ENCODE measurements around the gene ADAMTSL3. TPM values are rescaled to one million over a fixed set of nuclear protein-coding genes. Genes with fewer than 3 reads are reported as not detected.
A peak's percentile ranks its signal among the peaks of the same experiment; 100 is the strongest.

The ADAMTSL3 gene
- total RNA-seq, 1 donor from 2014 or later = 20.7 TPM

DNA sequence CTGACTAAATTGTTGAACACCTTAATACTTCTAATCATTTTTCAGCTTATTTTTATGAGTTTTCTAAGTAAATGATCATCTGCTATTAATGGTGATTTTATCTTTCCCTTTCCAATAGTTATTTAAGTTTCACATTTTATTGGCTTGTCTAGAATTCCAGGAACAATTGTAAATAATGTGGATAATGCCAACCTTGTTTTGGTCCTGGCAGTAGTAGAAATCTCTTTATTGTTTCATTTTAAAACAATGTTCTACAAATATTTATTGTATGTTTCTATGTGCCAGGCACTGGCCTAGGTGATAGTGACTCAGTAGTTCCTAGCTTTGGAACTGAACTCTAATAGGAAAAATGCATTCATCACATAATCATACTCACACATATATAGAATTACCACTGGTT lies 264.1 kb downstream of the ADAMTSL3 start:
- no peak for DNase-seq (ENCODE audit: low read depth)

DNA sequence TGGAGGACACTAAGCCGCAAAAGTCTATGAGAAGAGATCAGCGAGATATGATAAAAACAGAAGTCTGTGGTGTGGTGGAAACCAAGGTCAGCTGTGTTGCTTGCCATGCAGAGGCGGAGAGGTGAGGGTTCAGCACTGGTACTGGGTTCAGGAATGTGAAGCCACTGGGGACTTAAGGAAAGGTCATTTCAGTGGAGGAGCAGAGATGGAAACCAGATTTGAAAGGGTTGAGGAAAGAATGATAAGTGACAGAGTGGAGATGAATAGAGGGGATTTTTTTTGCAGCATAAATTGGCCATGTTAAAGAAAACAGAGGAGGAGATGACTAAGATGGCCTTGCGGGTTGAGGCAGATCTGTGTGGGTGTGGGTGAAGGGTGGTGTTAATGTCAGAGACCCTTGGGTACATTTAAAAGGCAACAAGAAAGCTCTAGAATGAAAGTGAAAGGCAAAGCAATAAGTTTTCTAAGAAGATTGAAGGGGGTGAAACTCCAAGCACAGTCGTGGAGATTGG lies 265.5 kb downstream of the ADAMTSL3 start:
- DNase-seq (ENCODE audit: low read depth) = no peak

DNA sequence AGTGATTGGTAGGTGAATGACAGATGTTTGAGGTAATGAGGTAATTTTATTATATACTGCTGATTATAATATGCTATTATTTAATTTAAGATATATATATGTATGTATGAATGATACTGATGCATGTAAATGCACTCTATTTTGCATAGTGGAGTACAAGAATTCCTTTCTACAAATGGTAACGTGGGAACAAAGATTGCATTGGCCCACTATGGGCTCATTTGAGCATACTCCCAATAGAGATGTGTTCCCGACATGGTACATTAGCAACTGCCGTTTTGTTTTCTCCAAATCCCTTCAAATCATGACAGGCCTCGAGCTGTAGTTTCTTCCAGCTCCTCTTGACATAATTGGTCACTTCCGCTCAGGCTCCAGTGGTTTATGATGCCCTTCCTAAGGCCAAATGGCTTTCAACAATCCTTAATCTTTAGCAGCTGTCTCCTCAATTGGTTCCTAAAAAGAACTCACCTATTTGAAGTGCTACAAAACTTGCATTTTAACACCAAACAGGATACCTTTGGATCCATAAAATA lies 266.1 kb downstream of the ADAMTSL3 start:
- DNase-seq (ENCODE audit: low read depth) = no peak

DNA sequence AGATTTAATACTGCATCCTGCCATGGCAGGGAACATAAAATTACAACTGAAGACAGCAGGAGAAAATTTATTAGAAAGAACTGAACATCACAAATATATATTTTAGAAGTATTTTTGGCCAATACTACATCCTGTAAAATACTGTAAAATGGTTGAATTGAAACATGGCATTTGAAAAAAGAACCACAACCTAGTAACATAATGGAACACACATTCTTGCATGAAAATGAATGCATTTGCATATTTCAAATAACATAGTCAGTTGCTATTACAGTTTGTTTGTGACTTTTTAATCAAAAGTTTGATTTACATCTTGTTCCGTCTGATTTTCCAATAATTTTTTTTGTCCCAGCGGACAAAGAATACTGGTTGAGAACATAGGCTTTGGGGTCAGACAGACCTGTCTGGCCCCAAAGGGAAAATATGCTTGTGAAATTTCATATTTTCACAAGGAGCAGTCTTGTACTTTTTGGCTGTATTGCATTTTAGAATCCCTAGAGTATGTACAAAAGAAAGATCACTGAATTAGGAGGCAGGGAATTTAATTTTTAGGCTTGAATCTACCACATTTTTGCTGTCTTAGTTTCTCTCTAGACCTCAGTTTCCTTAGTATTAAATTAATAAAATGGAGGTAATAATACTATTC lies 268.8 kb downstream of the ADAMTSL3 start:
- no peak for DNase-seq (ENCODE audit: low read depth)

DNA sequence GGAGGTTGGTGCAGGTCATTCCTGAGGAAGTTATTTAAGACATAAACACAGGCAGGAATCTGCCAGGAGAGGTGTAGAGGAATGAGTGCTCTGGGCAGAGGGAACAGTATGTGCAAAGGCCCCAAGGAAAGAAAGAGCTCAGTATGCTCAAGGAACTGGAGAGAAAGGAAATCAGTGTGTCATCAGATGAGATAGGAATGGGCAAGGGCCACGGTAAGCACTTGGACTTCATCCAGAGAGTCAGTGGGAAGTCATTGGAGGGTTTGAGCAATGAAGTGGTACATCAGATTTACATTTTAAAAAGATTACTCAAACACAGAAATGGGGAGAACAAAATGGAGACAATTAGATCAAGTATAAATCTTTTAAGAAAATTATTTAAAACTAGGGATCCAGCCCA lies 272.2 kb downstream of the ADAMTSL3 start:
- DNase-seq (ENCODE audit: low read depth) = no peak

DNA sequence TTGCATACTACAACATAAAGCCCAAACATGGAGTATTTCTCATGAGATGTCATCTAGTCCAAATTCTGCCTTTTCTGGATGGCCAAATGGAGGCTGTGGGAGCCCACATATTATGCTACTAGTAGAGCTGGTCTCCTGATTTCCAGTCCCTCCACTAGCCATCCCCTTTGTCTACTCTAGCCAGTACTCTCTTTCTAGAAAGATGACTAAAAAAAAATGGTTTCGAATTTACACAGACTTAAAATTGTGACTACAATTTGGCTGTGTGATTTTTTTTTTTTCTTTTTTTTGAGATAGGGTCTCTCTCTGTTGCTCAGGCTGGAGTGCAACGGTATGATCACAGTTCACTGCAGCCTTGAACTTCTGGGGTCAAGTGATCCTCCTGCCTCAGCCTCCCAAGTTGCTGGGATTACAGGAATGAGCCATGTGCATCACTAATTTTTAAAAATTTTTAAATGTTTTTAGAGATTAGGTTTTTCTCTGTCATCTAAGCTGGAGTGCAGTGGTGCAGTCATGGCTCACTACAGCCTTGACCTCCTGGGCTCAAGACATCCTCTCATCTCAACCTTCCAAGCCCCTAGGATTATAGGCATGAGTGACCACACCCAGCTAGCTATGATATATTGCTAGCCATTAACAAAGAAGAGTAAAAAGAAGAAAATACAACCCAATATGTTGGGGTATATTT lies 273.9 kb downstream of the ADAMTSL3 start:
- DNase-seq (ENCODE audit: low read depth) = no peak

DNA sequence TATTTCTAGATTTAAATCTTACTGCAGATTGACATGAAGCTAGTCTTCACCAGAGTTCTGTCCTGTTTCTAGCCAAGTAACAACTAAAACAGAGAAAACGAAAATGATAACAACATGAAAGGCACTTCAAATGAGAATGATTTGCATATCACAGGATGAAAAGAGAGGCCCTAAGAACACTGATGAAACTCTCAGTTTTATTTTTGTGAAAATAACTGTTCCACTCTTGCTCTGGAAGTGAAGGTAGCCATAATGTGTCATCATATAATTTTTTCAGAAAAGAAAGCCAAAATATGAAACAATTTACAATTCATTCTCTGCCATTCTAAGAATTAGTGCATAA lies 274.4 kb downstream of the ADAMTSL3 start:
- no peak for DNase-seq (ENCODE audit: low read depth)

DNA sequence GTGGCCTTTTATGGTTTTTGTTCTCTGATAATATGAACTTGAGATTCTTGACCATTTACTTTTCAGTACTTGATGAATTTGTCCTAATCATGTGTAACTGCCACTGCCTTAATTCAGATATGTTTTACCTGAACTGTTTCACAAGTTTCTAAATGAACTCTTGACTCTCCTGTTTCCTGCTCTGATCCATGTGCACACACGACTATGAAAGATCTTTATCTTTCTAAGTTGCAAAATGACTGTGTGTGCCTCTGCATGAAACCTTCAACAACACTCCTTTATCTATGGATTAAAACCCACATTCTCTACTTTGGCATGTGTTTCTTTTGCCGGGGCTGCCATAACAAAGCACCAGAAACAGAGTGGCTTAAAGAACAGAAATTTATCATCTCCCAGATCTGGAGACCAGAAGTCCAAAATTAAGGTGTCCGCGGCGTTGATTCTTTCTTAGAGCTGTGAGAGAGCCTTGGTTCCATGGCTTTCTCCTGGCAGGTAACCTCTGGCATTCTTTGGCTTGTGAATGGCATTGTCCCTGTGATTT lies 275.0 kb downstream of the ADAMTSL3 start:
- no peak for DNase-seq (ENCODE audit: low read depth)

DNA sequence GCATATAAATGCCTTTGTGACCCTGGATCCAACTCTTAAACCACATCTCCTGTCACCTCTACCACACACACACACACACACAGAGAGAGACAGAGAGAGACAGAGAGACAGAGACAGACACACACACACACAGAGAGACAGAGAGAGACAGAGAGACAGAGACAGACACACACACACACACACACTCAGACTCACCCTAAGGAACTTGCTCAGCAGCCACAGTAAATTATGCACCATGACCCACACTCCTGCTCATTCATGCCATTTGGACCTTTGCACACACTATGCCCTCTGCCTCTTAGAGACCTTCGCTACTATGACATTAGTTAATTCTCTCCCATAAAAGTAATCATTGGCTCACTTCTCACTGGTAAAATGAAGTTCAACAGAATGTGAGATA lies 275.7 kb downstream of the ADAMTSL3 start:
- DNase-seq (ENCODE audit: low read depth) = no peak

DNA sequence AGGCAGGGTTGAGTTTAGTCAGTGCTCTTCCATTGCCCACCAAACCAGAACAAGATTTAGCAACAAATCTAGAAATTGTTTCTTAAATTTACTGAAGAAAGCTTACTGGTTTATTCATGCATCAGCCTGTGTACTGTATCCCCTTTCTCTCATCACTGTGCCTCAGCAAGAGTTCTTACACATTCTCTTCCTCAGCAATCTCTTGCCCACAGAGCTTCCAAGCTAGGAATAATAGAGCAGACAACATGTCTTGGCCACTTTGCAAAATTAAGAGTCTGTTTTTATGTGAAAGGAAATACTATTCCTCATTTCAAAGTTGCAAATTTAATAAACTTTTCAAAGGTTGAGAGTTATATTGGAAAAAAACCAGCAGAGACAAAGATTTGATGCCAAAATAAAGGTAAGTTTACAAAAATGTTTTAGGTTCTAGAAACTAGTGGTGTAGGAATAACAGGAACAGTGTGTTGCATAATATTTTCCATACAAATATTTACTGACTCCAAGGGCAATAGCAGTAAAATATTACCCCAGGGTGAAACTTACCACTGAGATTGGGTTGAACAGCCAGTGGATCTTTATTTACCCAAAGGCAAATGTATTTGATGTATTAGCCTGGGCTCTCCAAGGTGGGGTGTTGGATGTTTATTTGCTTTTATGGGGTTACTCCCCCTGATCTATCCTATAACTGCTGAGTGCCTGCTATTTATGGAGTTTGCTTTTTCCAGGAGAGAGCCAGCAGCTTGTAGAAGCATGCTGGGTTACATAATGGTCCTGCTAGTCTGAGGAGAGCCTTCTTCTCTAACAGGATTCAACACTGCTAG lies 276.7 kb downstream of the ADAMTSL3 start:
- DNase-seq (ENCODE audit: low read depth) = peak; percentile 47

DNA sequence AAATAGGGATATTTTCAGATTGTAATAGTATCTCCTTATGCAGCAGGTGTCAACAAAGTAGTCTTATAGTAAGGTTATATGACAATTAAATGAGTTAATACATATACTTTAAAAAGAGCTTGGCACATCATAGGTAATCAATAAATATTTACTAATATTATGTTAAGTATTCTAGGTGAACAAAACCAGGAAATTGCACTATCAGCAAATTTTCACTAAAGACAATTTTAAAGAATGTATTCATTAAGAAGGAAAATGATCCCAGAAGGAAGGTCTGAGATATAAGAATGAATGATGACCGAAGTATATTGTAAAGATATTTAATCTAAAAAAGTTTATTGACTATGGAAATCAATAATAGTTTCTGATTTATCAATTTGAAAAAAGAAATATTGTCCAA lies 281.9 kb downstream of the ADAMTSL3 start:
- no peak for DNase-seq (ENCODE audit: low read depth)

DNA sequence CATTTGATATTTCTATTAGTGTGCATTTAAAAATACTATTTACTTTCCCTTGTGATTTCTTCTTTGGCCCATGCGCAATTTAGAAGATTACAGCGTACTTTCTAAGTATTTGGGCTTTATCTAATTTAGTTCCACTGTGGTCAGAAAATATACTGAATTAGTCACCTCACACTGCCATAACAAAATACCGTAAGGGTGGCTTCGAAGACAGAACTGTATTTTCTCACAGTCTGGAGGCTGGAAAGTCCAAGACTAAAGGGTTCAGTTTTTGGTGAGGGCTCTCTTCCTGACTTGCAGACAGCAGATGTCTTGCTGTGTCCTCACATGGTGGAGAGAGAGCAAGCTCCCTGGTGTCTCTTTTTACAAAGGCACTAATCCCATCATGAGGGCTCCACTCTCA lies 286.2 kb downstream of the ADAMTSL3 start:
- no peak for DNase-seq (ENCODE audit: low read depth)

DNA sequence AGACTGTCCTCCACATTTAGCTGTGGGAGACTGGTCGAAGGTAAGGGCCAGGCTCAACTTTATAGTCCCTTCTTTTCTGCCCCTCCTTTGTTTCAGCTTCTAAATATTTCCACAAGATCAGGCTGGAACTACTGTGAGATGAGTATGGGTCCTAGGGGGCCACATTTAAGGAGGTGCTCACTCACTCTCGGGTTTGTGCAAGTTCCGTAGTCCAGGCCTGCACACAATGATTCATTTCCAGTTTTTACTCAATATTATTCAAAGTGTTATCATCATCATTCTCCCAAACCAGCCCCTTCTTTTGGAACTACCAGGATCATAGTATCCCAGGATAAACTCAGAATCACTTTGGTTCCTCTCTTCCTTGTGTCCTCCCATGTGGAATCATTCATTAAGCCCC lies 289.1 kb downstream of the ADAMTSL3 start:
- no peak for DNase-seq (ENCODE audit: low read depth)

DNA sequence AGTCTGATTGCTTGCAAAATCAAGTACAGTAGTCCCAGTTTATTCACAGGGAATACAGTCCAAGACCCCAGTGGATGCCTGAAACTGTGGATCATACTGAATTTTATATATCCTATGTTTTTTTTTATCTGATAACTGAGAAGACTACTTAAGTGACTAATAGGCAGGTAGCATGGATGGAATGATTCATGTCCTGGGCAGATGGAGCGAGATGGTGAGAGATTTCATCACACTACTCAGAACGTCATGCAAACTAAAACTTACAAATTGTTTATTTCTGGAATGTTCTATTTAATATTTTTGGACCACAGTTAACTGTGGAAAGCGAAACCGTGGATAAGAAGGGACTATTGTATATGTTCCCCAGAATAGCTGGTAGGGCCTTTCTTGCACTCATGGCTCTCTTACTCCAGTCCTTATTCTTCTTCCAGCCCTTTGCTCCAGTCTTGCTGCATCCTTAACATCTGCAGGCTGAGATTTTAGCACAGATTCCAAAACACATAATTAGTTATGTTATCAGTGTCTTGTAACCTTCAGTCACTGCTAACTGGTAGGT lies 290.0 kb downstream of the ADAMTSL3 start:
- DNase-seq (ENCODE audit: low read depth) = no peak

DNA sequence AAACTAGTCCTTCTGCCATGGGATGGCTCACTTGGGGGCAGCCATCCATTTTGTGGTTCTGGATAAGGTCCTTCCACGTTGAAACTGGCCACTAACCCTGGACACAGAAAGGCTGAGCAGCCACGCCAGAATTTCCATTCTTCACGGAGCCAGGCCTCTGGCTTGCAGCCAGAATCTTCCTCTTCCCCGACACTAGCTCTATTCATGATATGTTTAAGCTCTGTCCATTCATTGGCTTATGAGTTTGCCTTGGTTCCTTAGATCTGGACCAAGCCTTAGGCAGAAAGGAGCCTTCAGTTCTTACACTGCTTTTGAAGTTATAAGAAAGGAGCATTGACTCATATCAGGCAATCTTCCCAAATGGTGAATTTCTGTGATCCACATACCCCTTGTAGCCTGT lies 293.2 kb downstream of the ADAMTSL3 start:
- no peak for DNase-seq (ENCODE audit: low read depth)

DNA sequence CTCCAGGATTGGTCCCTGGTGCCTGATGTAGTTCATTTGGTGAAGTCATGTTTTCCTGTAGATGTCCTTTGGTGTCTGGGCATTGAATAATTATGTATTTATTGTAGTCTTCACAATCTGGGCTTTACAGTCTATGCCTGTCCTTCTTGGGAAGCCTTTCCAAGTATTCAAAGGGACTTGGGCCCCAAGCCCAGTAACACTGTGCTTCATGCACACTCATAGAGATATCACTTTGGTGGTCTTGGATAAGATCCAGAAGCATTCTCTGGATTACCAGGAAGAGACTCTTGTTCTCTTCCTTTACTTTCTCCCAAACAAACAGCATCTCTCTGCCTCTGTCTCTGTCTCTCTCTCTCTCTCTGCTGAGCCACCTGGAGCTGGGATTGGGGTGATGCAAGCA lies 300.6 kb downstream of the ADAMTSL3 start:
- no peak for DNase-seq (ENCODE audit: low read depth)

DNA sequence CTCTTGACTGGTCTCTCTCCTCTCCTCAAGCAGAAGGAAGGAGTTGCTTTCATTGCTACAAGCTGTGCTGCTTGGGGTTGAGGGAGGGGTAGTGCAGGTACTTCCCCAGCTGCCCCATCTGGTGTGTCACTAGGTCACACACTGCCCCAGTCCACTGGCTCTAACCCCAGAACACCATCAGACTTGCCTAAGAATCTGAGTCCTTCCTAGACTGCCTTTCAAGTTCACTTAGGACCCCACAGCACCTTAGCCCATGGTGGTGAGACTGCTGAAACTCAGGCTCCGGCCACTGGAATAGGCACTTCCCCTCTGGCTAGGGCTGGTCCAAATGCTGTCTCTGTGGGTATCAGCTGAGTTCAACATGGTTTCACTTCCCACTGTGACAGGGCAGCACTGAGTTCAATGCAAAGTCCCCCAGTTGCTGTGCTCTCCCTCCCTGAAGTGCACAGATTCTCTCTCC lies 301.9 kb downstream of the ADAMTSL3 start:
- no peak for DNase-seq (ENCODE audit: low read depth)

DNA sequence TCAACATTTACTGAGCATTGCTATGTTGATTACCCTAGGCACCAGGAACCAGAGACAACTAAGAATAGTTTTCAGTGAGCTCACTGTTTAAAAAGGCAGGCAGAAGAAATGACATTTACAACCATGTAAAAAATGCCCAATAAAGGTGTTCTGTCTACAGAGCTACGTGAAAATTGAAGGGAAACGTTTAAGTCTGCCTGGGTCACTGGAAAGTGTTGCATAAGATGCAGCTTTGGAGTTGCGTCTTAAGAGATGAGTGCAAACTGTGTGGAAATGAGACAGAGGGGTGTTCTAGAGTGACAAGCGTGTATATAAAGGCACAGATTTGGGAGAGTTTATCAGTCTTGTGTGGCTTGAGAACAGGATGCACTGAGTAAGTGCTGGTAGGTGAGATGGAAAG lies 303.0 kb downstream of the ADAMTSL3 start:
- no peak for DNase-seq (ENCODE audit: low read depth)

DNA sequence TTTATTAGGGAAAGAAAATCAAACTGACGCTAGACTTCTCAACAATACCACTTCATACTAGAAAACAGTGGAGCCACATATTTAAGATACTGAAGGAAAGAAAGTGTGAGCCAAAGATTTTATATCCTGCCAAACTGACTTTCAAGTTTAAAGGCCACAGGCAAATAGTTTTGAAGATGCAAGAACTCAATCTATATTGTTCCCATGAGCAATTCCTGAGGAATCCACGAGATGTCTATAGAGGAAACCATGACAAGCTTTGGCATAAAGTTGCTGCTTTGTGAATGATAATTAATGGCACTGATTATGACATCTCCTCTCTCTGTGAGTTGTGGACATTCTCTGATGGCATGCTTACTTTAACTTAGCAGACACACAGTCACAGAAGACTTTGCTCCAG lies 305.6 kb downstream of the ADAMTSL3 start:
- DNase-seq (ENCODE audit: low read depth) = no peak

DNA sequence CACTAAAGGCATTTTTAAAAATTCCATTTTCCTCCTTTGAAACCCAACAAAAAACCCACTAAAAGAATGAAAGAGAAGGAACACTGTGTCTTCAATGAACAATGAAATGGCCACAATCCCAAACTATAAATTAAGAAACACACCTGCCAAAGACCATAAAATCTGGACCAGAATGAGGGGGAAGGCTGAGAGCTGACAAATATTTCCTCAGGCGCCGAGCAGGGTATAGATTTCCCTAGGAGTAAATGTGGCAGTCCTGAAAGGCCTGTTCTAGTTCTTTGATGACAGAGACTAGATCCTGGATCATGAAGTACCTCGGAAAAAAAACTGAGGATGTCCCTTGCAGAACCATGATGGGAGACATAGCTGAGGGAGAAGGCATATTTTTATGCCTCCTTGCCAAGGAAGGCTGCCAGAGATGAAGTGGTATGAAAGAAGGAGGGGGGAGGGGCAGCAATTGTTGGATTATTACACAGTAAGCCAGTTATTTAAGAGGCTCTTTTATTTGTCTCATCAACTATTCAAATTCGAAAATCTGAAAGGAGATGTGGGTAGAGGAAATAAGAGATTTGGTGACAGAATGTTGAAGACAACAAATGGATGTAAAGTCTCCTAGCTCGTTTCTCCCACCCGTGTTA lies 306.4 kb downstream of the ADAMTSL3 start:
- no peak for DNase-seq (ENCODE audit: low read depth)

DNA sequence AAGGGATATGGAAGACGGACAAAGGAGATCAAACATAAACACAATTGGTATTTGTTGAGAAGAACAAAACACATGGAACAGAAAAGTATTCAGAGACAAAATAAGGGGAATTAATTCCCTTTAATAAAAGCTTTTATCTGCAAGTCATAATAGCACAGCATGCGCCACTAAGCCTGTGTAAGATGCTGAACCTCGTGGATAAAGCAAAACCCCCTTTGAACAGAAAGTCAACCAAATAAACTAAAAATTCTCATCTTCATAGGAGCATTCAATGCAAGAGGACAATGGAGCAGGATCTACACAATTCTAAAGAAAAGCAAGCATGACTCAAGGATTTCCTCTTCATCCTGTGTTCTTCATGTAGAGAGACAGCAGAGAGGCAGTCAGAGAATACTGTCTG lies 307.4 kb downstream of the ADAMTSL3 start:
- DNase-seq (ENCODE audit: low read depth) = no peak

Measured in renal cortical epithelial cell (primary cell).